Measurements from ENCODE around the gene AUTS2. TPM values are rescaled to one million over a fixed set of nuclear protein-coding genes. Genes with fewer than 3 reads are reported as not detected.

Gene AUTS2
- total and polyA plus RNA-seq, 10 of the 15 experiments (the other 5 are each of a cell fraction or from before 2014, with no cell fraction given), result 6.4 to 55.6 (median 21.6) TPM

- no peak overlapping the region for H3K4me2 ChIP-seq (ENCODE audit: control insufficient read depth, insufficient read depth)
- H3K9me3 ChIP-seq (replicated peaks; ENCODE audit: control insufficient read depth, insufficient read depth, low read length), result no peaks in the 10 kb centered on the region; the same call in 2 of the 3 replicates
- no peak for FAIRE-seq
- H3K4me1 ChIP-seq (ENCODE audit: control insufficient read depth, insufficient read depth, low read length), result peaks cover 14% of the 10 kb centered on the region
- no peaks in the 10 kb centered on the region for H3K36me3 ChIP-seq (ENCODE audit: control insufficient read depth in 2 of 2, insufficient read depth in 2 of 2, low read length in 1 of 2)
- no peak overlapping the region for H3K4me3 ChIP-seq
- RAD21 ChIA-PET (ENCODE audit: unreplicated experiment), result no interaction called here
- SMC1A ChIA-PET (ENCODE audit: uncharacterized antibody, unreplicated experiment), result no interaction called here
- intact Hi-C loops (cut with micrococcal nuclease; ENCODE audit: unreplicated experiment) (no loop called here), in situ Hi-C loops (cut with MboI) (no loop called here)
- no peaks in the 10 kb centered on the region for H4K20me1 ChIP-seq (ENCODE audit: control insufficient read depth, insufficient read depth)
- no peak for ATAC-seq
- H2AFZ ChIP-seq (ENCODE audit: control insufficient read depth, low read depth, low read length), result no peak overlapping the region
- H3K9ac ChIP-seq (ENCODE audit: control insufficient read depth, insufficient read depth, low read length), result no peak overlapping the region
- BruUV-seq (replicated peaks), result no TSS peak
- H3K27ac ChIP-seq (ENCODE audit: control insufficient read depth, insufficient read depth), result no peak overlapping the region
- DNase-seq (ENCODE audit: low read depth, low spot score), result no peak
- TF ChIP-seq BCL3 (IDR thresholded peaks at IDR 0.05; ENCODE audit: borderline replicate concordance, insufficient read depth, low read depth, low read length, poor library complexity, severe bottlenecking), result no peak
- no peak for TF ChIP-seq RELA (IDR thresholded peaks at IDR 0.05; ENCODE audit: borderline replicate concordance, partially characterized antibody)
- TF ChIP-seq IRF3 (IDR thresholded peaks at IDR 0.05), result no peak
- no peak for TF ChIP-seq YY1 (IDR thresholded peaks at IDR 0.05; ENCODE audit: low read depth, low read length)
- no peak for TF ChIP-seq ZBTB11 (CRISPR knock-in tag; IDR thresholded peaks at IDR 0.05)
- TF ChIP-seq CHD4 (IDR thresholded peaks at IDR 0.05), result no peak
- no peak for TF ChIP-seq ETV6 (conservative IDR thresholded peaks at IDR 0.05 in 1 of 2, IDR thresholded peaks at IDR 0.05 in 1 of 2; ENCODE audit: borderline replicate concordance in 1 of 2, low read depth in 1 of 2)
- POLR2A ChIA-PET, result no interaction called here
- no peaks in the 10 kb centered on the region for H3K27me3 ChIP-seq (replicated peaks in 1 of 2; ENCODE audit: control insufficient read depth in 2 of 2, insufficient read depth in 2 of 2, low read length in 1 of 2)
- CTCF ChIA-PET, result no interaction called here
- H3K79me2 ChIP-seq (ENCODE audit: control insufficient read depth, insufficient read depth, low read length), result no peaks in the 10 kb centered on the region
- 52% methylated on average over 4 of the region's 4 CpGs for WGBS (ENCODE audit: insufficient coverage, insufficient replicate concordance, low lambda C conversion rate, missing lambda C conversion rate)
Observed at GRCh38 chr7:70352088-70352487, 753.8 kb downstream of the AUTS2 start.

Measured in GM12878 (cell line).